Fibroblast of gingiva (primary cell): ENCODE measurements around the gene SMAD6.

Experiments
- DNase-seq: peaks from one replicate; pipeline ENCODE4 v3.0.0-alpha.2; 2011; ENCODE audit warnings: low read depth

SMAD6 gene

DNA sequence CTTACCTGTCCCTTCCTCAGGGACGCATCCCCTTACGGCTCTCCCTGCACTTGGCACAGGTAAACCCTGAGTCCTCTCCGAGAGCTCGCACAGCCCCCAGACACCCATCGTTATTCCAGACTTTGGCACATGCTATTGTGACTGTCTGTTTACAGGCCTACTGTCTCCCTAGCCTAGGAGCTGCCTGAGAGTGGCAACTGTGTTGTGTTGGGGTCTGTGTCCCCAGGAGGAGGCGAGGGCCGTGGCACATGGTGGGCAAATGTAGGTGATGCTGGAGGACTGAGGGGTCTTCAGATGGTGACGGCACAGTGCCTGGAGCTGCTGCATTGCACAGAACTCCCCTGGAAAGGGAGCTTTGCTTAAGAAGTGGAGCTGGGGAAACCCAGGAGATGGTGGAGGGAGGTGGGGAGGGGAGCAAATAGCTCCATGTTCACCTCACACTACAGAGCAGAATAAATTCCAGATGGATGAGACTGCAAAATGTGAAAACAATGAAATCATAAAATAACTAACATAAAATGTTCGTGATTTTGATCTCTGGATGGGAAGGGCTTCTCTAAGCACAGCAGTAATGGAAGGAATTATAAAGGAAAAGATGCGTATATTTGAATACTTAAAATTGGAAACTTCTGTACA lies 96.5 kb downstream of the SMAD6 start:
- no peak for DNase-seq

DNA sequence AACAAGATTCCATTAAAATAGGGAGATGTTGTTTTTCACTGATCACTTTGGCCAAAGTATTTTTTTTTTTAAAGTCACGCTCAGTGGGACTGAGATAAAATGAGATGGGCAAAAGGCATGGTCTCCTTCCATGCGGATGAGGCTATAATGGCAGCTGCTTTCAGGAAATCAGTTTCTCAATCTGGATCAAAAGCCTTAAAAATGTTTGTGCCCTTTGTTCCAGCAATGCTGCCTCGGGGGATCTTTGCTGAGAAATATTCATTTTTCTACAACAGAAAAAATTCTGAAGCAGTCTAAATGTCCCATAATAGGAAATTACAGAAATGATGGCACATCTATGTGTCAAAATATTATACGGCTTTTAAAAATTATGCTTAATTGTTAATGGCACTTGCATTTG lies 97.2 kb downstream of the SMAD6 start:
- DNase-seq, result no peak

- DNase-seq, result peak; percentile 34
Observed at GRCh38 chr15:66800584-66801235, 98.7 kb downstream of the SMAD6 start.

DNA sequence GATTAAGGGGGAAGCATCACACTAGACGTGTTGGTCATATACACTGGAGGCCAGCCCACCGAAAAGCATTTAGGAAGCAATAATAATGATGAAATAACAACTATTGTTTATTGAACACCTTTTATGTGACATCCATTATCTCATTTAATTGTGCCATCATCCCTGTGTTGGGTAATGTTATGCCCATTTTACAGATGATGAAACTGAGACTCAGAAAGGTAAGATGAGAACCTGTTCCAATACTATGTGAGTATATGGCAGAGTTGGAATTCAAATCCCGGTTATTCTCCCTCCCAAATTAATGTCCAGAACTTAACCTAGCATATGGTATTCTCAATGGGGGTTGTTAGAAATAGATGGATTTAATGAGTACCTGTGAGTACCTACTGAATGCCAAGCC lies 99.2 kb downstream of the SMAD6 start:
- no peak for DNase-seq

DNA sequence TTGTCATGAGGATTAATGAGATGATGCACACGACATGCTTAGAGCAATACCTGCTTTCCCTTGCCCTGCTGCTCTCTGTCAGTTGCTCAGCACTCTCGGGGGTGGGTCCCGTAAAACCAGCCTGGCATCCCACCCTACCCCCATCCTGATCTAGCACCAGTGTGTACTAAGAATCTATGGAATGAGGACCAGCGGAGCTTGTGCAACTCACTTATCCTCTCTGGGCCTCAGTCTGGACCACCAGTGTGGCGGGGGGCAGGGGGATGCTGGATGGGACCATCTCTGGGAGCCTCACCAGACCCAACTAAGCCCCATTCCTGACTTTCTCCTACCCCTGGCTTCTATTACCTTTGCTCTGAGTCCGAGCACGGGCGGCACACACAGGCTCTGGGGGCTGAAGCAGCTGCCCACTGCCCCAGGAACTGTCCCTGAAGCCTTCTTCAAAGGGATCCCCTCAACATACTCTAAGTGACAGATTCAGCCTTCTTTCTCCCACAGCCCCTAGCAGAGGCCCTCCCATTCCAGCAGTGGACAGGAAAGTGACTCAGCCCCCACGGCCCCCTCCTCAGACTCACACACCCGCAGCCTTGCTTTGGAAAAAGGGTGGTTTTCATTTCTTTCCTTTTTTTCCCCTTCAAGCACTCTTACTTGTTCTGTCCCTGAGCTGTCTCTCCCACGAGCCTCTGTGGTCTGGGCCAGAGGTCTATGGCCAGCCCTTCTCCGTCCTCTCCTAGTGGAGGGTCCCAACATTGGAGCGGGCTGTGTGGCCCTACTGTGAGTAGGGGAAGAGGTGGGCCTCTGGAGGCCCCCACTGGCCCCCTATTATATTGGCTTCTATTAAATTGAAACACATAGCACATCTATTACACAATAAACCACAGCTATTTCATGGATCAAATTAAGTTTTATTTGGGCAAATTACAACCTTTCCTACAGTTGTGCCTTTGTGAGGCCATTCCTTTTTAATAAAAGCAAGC lies 100.3 kb downstream of the SMAD6 start:
- peak; percentile 58 for DNase-seq

- peak; percentile 98 for DNase-seq
Observed at GRCh38 chr15:66803182-66803729, 101.2 kb downstream of the SMAD6 start.

DNA sequence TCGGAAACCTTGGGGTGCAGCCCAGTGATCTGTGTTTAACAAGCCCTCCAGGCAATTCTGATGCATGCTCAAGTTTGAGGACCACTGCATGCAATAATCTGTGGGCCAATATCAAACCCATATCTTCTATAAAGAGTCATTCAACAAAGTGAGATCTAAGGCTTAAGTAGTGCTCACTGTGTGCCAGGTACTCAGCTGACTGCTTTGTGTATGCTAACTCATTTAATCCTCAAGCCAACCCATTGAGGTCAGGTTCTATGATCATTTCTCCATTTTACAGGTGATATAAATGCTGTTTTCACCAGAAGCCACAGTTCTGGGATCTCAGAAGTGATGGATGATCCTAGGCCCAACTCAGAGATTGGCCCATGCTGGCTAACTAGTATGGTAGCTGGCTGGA lies 101.7 kb downstream of the SMAD6 start:
- no peak for DNase-seq

DNA sequence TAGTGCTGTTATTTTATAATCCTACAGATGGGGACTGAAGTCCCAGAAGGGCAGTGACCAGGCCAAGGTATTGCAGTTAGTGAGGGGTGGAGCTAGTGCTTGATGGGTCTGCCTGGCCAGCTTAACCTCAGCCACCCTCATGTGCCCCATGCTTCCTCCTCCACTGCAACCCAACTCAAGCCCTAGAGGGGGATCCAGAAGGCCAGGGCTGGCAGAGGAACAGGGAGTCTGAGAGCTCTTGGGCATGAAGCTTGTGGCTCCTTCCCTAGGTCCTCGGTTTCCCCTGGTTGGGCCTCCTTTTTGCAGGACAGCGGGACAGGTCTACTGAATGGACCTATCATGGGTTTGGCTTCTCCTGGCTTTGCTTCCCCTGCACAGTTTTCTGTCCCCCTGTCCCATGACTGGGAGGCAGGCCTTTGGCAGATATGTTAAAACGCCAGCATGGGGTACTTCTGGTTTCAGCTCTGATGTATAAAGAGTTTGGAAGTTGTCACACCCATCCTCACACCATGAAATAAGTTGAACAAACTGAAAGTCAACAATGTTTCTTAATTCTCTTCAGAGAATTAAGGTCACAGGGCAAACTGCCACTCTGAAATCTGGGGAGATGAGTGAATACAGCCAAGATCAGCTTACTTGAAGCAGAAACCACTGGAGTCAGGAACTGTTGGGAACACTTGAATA lies 103.3 kb downstream of the SMAD6 start:
- peak; percentile 72 for DNase-seq

DNA sequence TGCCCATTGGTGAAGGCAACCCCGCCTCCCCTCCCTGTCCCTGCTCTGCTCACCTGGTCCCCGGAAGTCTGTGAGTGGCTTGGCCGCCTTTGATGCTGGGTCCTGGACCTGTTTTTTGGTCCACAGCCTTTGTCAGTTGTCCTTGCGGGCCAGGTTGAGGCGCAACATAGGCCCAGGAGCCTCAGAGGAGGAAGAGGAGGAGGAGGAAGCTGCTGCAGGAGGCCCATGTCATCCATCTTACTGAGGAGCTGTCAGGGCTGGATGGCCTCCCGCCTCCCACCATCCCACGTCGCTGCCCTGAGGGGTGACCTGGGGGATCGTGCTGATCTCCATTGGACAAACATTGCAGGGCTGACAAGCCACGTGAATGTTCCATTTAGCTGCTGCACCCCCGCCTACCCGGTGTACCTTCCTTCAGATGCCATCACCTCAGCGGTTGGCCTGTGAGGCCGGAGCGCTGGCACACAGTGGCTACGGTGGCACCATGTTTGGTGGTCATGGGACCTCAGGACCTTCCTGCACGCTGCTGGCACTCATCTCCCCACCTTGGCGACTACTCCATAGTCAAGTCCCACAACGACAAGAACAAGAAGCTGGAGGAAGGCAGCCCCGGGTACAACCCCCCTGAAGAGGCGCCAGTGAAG lies 106.3 kb downstream of the SMAD6 start:
- DNase-seq, result no peak

- no peak for DNase-seq
Observed at GRCh38 chr15:66809664-66810063, 107.6 kb downstream of the SMAD6 start.

- peak; percentile 90 for DNase-seq
Observed at GRCh38 chr15:66815318-66815717, 113.3 kb downstream of the SMAD6 start.

DNA sequence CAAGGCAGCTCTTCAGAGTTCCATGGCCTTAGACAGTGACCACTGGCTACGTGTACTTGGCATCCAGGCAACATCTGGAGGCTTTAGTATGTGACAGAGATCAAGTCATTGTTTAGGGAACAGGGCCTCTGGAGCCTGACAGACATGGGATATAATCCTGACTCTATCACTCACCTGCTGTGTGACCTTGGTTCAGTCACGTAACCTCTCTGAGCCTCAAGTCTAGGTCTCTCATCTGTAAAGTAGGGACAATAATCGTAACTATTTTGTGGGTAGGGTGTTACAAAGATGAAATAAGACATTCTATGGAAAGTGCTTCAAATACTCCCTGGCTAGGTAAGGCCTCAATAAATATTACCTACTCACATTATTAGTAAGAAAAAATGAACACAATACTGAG lies 114.2 kb downstream of the SMAD6 start:
- no peak for DNase-seq

- DNase-seq, result no peak
Observed at GRCh38 chr15:66819084-66819483, 117.0 kb downstream of the SMAD6 start.

- DNase-seq, result peak; percentile 89
Observed at GRCh38 chr15:66820481-66821176, 118.6 kb downstream of the SMAD6 start.

DNA sequence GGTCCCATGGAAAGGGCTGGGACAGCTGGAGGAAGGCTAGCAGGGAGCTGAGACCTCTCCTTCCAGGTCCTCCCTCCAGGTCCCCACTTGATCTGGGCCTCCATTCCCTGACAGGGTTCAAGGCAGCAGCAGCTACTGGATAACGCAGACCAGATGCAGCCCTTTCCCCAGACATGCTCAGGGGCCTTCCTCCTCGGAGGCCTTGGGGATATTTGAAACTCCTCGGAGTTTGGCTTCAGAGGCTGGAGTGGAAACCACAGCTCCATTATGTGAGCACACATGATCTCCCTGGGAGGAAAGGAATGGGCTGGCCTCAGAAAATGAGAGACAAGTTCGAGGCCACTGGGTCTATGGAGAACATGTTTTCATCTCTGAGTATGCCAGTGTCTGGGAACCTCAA lies 119.3 kb downstream of the SMAD6 start:
- peak; percentile 50 for DNase-seq

- no peak for DNase-seq
Observed at GRCh38 chr15:66822114-66822513, 120.1 kb downstream of the SMAD6 start.

GRCh38 chr15:66822576-66822975 lies 120.5 kb downstream of the SMAD6 start:
- DNase-seq, result no peak

- DNase-seq, result no peak
Observed at GRCh38 chr15:66823601-66824000, 121.6 kb downstream of the SMAD6 start.

DNA sequence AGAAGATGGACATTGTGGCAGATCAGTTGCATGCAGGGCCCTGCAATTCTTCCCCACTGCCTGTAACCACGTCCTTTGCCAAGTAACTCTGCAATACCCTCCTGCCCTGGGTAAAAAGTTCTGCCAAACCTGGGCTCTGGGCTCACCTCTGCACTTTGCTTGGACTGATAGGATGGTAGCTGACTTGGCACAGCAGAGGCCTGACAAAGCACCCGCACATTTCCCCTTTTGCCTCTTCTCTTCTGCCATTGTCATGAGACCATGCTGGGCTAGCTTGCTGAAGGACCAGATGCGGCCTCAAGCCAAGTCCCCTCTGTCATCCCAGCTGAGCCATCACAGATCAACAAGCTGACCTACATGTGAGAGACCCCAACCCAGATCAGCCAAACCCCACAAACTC lies 122.4 kb downstream of the SMAD6 start:
- no peak for DNase-seq

DNA sequence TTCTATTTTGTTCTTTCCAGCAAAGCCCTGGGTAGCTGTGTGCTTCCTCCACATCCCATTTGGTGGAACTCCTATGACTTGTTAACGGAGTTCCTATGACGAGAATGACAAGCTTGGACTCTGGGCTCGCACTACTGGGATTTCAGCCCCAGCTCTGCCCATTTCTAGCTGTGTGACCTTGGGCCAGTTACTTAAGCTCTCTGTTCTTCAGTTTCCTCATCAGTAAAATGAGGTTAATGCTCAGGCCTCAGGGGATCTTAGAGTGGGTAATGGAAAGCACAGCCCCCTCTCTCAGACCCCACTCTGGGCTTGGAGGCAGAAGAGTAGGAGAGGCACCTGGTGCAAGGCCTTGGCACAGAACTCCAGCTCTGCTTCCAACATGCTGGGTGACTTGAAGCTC lies 123.1 kb downstream of the SMAD6 start:
- no peak for DNase-seq

GRCh38 chr15:66825731-66826130 lies 123.7 kb downstream of the SMAD6 start:
- DNase-seq, result no peak
